ENCODE results near the gene CXorf38.

The CXorf38 gene

GRCh38 chrX:40653535-40653934 is 6.2 kb upstream of the CXorf38 start:
- POLR2A ChIA-PET (ENCODE audit: low non-redundant PET), result no interaction called here

GRCh38 chrX:40652664-40653063 is 5.3 kb upstream of the CXorf38 start:
- no peak overlapping the region for H3K27ac ChIP-seq
- DNase-seq (ENCODE audit: low spot score), result no peak
- CTCF ChIA-PET, result no interaction called here
- TF ChIP-seq, protein P1, sequence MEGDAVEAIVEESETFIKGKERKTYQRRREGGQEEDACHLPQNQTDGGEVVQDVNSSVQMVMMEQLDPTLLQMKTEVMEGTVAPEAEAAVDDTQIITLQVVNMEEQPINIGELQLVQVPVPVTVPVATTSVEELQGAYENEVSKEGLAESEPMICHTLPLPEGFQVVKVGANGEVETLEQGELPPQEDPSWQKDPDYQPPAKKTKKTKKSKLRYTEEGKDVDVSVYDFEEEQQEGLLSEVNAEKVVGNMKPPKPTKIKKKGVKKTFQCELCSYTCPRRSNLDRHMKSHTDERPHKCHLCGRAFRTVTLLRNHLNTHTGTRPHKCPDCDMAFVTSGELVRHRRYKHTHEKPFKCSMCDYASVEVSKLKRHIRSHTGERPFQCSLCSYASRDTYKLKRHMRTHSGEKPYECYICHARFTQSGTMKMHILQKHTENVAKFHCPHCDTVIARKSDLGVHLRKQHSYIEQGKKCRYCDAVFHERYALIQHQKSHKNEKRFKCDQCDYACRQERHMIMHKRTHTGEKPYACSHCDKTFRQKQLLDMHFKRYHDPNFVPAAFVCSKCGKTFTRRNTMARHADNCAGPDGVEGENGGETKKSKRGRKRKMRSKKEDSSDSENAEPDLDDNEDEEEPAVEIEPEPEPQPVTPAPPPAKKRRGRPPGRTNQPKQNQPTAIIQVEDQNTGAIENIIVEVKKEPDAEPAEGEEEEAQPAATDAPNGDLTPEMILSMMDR (conservative IDR thresholded peaks at IDR 0.05; ENCODE audit: low read depth), result no peak
- POLR2A ChIA-PET (ENCODE audit: low non-redundant PET), result no interaction called here

More at GRCh38 chrX:40653535-40653934, 6.2 kb upstream of the CXorf38 start:
- CTCF ChIA-PET, result no interaction called here
- TF ChIP-seq, protein P1 (conservative IDR thresholded peaks at IDR 0.05; ENCODE audit: low read depth), result no peak
- H3K27ac ChIP-seq, result no peak overlapping the region
- DNase-seq (ENCODE audit: low spot score), result no peak

- ChIA-PET CTCF (interaction anchor here (0.6 to 1.5 kb wide), 10 partner anchors 12 to 275 kb away, joined by 3 to 6 read pairs (median 3); no protein-coding TSS in a partner anchor), POLR2A (ENCODE audit: low non-redundant PET) (no interaction called here)
- DNase-seq (ENCODE audit: low spot score), result peak; percentile 6
- TF ChIP-seq, protein P1 (conservative IDR thresholded peaks at IDR 0.05; ENCODE audit: low read depth), result peak; percentile 51
- no peak overlapping the region for H3K27ac ChIP-seq
Measured at GRCh38 chrX:40651620-40652223, 4.4 kb upstream of the CXorf38 start.

- CTCF ChIA-PET, result no interaction called here
- peak overlapping the region; percentile 81 for H3K27ac ChIP-seq
- peak; percentile 4 for DNase-seq (ENCODE audit: low spot score)
- TF ChIP-seq, protein P1 (conservative IDR thresholded peaks at IDR 0.05; ENCODE audit: low read depth), result no peak
- POLR2A ChIA-PET (ENCODE audit: low non-redundant PET), result no interaction called here
Measured at GRCh38 chrX:40646489-40647306, 663 bp downstream of the CXorf38 start.

GRCh38 chrX:40644821-40645358 is 2.5 kb downstream of the CXorf38 start:
- H3K27ac ChIP-seq, result peak overlapping the region; percentile 81
- CTCF ChIA-PET, result no interaction called here
- POLR2A ChIA-PET (ENCODE audit: low non-redundant PET), result interaction anchor here (0.6 kb wide), 1 partner anchor 47 kb away, joined by 4 read pairs; no protein-coding TSS in a partner anchor
- peak; percentile 26 for DNase-seq (ENCODE audit: low spot score)
- TF ChIP-seq, protein P1 (conservative IDR thresholded peaks at IDR 0.05; ENCODE audit: low read depth), result no peak

DNA sequence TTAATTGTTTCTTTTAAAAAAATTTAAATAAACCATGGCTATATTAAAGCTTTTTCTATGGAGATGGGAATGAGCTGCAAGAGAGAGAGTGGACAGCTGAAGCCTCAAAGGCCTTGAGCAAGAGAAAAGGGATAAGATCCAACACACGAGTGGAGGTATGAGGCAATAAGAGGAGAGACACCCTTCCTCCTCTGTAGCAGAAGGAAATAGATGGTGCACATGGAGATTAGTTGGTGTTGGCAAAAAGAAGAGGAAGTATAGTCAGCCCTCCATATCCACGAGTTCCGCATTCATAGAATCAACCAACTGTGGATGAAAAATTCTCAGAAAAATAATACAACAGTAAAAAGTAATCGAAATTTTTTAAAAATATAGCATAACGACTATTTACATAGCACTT is 3.2 kb downstream of the CXorf38 start:
- POLR2A ChIA-PET (ENCODE audit: low non-redundant PET), result no interaction called here
- CTCF ChIA-PET, result no interaction called here
- TF ChIP-seq, protein P1 (conservative IDR thresholded peaks at IDR 0.05; ENCODE audit: low read depth), result no peak
- no peak for DNase-seq (ENCODE audit: low spot score)
- H3K27ac ChIP-seq, result no peak overlapping the region
